GM10266 (cell line): Measurements from ENCODE around the gene BCS1L.
A peak's percentile ranks its signal among the peaks of the same experiment; 100 is the strongest.

Source experiments
- DNase-seq: peaks from one replicate; pipeline ENCODE4 v3.0.0; 2012; ENCODE audit errors: extremely low spot score
- CTCF ChIP-seq: IDR thresholded peaks from 2 replicates; pipeline ENCODE4 v1.5.1; 2012; ENCODE audit warnings: mild to moderate bottlenecking, low read depth; ENCODE audit not compliant: control insufficient read depth, insufficient read depth; ENCODE audit errors: missing control alignments

The BCS1L gene

GRCh38 chr2:218659988-218660358, 490 bp downstream of the BCS1L start:
- no peak for TF ChIP-seq CTCF
- DNase-seq: no peak

DNA sequence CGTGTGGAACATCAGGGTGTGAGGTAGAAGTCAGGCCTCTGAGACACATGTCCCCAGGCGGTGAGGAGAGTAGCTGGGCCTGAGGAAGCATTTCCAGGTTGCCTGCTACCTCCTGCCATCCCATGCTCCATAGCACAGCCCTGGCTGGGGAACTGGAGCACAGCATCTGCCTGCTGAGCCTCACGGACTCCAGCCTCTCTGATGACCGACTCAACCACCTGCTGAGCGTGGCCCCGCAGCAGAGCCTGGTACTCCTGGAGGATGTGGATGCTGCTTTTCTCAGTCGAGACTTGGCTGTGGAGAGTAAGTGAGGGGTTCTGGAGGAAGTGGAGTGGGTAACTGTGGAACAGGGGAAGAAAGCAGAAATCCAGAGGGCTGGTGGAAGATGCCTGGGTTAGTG, 2.9 kb downstream of the BCS1L start:
- no peak for TF ChIP-seq CTCF

GRCh38 chr2:218662827-218663226, 3.3 kb downstream of the BCS1L start:
- TF ChIP-seq CTCF: no peak
- no peak for DNase-seq

More for the DNA sequence above, 2.9 kb downstream of the BCS1L start:
- no peak for DNase-seq

GRCh38 chr2:218663901-218664300, 4.4 kb downstream of the BCS1L start:
- TF ChIP-seq CTCF: no peak
- DNase-seq: no peak

GRCh38 chr2:218664653-218665052, 5.2 kb downstream of the BCS1L start:
- no peak for TF ChIP-seq CTCF
- no peak for DNase-seq

GRCh38 chr2:218671097-218671653, 11.7 kb downstream of the BCS1L start:
- no peak for DNase-seq
- no peak for TF ChIP-seq CTCF

GRCh38 chr2:218671654-218672566, 12.4 kb downstream of the BCS1L start, which contains the start of the genes RNF25 and STK36:
Gene RNF25 (minus strand): TSS chr2:218672002. CDS start chr2:218671970, 32 bp downstream.
Gene STK36 (plus strand): TSS chr2:218672086. CDS start chr2:218672830, 744 bp downstream.
- DNase-seq: peak; percentile 86
- no peak for TF ChIP-seq CTCF
